ENCODE measurements around the gene RNF222.

DNA sequence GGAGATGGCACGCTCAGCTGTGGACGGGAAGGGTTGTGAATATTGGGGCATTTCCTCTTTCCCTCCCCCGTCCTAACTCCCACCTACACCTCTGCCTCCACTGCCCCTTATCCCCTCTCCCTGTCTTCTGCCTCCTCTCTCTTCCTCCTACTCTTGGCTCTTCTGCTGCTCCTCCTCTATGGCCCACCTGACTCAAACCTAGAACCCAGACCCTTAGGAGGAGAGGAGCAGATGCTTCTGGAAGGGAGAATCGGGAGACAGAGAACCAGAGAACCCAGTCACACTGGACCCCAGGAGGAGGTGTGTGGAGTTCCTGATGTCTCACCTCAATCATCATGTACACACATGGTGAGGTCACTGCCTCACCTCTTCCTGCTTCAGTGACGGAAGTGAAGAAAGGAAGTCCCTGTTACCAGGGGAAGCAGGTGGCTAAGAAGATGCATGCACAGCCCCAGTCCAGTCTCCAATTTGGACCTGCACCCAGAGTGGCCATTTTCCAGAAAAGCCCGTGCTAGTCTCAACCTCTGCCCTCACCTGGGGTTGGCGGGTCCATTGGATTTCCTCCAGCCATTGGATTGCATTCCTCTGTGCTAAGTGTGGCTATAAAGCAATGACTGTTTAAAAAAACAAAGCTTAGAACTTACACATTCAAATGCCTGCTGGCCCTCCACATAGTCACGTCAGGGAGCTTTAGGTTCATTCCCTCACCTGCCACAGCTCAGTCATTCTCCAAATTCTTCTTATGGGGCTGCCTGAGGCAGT lies 4.0 kb downstream of the RNF222 start:
- TF ChIP-seq EZH2 (IDR thresholded peaks at IDR 0.05) (no peak), POLR2AphosphoS5 (IDR thresholded peaks at IDR 0.05; ENCODE audit: borderline replicate concordance, low read depth, low read length) (no peak)
